ENCODE data around the gene SYT12. TPM values are rescaled to one million over a fixed set of nuclear protein-coding genes. Genes with fewer than 3 reads are reported as not detected.
"Not testable (repeated sequence)": the region's sequence is repeated elsewhere in the genome, so short reads cannot be mapped to it uniquely, and the experiment has no call there.

The SYT12 gene
- total RNA-seq, 1 donor from 2014 or later = 1.3 TPM

- no peak for DNase-seq
These were observed 26.2 kb upstream of the SYT12 start for GRCh38 chr11:66996609-66997273.

GRCh38 chr11:66999555-66999954 is 23.4 kb upstream of the SYT12 start:
- no peak for DNase-seq

DNA sequence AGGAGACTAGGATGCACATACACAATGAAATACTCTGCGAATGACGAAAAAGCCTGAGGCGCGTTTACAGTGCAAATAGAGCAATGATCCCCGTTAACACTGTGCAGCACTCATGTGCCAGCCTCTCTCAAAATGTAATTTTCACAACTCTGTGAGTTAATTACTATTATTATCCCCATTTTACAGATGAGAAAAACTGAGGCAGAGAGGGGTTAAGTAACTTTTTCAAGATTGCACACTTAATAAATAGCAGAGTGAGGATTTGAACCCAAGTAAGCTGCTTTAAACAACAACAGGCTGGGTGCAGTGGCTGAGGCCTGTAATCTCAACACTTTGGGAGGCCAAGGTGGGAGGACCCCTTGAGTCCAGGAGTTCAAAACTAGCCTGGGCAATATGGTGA is 21.6 kb upstream of the SYT12 start:
- no peak for DNase-seq

DNA sequence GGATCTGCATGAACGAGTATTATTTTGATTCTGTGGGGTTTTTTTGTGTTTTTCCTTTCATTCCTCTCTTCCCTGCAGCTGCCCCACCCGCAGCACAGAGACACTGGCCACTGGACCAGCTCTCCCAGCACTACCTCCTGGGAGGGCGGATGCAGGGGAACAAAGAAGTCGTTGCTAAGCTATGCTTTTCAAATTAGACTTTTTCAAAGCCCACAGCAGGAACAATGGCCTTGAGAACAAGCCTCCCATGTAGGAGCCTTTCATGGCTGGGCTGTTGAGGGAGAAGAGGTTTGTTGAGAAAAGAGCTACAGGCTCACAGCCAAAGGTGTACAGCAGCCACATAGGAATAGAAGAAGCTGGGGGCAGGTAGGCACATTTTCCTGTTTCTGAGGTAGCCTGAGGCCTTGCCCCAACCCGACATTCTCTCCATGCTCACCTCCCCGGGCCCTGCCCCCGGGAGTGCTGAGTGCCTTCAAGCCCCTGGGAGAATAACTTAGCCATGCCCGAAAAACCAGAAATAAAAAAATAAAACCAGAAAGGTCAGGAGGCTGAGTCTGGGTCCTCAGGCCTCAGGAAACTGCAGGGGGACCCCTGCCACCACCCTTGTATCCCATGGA is 20.5 kb upstream of the SYT12 start:
- no peak for DNase-seq

- DNase-seq = no peak
These were observed 20.0 kb upstream of the SYT12 start for GRCh38 chr11:67002921-67003411.

GRCh38 chr11:67005200-67005599 is 17.7 kb upstream of the SYT12 start:
- not testable (repeated sequence) for DNase-seq

DNA sequence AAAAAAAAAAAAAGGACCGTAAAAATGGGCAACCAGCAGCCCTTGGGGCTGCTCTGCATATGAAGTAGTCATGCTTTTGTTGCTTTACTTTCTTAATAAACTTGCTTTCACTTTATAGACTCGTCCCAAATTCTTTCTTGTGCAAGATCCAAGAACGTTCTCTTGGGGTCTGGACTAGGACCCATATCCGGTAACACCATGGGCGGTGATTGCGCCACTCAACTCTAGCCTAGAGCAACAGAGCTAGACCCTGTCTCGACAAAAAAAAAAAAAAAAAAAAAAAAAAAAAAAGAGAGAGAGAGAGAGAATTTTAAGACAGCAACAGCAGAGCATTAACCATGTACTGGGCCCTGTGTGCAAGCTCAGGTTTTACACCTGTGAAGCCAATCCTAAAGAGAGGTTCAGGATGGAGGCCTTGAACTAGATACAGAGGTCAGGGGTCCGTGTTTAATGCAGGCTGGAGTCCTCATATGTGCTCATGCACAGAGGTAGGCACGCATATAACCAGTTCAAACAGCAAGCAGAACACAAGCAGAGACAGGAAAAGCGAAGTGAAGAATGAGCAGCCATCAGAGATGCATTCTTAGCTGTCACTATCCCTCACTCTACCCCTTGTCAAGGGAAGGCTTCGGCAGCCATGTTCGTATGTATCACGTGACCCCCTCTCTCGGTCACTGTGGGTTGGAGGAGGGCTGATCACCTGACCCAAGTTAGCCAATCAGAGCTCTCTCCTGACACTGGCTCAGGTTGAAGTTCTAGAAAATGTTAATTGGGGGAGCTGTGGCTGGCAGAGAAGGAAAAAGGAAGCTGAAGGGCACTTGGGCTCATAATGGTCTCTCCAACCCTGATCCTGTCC is 16.7 kb upstream of the SYT12 start:
- no peak for DNase-seq

DNA sequence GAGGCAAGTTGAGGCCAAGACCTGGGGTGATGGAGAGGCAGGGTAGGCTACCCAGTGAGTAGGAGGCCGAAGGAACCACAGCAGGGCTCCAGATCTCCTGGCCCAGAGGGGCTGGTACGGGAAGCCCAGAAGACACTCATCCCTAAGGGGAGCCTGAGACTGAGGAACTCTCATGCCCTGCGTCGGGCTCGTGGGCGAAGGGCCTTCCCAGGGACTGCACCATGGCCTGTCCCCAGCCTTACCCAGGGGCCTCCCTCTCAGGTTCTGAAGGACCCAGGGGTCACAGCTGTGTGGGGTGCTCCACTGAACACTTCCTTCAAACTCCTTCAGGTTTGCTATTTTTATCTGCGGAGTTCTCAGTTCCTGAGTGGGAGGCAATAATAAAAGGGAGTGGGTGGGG is 15.8 kb upstream of the SYT12 start:
- no peak for DNase-seq

DNA sequence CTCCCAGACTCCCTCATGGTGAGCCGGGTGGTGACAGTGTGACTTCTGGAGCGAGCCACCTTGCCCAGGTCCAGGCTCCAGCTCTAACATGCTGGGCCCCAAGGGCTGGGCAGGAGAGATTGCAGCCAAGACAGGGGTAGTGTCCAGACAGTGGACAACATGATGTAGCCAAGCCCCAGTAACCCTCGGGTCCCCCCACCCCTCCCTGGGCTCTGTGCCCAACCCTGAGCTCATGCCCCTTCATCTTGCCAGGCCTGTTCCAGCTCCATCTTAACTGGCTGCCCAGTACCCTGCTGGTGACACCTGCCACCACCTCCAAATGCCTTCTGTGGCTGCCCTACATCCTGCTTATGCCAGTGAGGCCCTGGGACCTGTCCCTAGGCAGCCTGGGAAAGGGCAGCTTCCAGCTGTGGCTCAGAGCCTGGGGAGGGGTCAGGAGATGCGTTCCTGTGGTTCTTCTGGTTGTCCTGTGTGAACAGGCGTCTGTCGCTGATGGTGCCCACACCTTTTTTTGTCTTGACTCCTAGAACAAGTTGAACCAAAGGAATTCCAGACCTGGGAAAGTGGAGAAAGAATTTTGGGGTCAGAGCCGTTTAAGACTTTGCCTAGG is 12.5 kb upstream of the SYT12 start:
- no peak for DNase-seq

DNA sequence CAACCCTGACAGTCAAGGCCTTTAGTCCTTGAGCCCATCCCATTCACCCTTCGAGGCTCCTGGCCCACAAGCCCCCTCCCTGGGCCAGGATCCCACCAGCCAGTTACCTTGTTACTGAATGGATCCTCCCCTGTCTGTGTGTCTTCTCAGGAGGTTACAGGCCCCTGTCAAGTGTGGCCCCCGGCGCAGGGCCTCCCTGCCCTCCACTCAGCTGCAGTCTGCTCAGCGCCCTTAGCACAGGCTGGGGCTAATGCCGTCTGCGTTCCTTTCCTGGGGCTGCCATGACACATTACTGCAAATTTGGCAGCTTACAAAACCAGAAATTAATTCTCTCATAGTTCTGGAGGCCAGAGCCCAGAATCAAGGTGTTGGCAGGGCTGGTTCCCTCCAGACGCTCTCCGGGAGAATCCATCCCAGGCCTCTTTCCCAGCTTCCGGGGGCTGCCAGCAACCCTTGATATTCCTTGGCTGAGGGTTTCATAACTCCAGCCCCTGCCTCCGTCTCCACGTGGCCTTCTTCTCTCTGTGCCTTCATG is 9.4 kb upstream of the SYT12 start:
- no peak for DNase-seq

DNA sequence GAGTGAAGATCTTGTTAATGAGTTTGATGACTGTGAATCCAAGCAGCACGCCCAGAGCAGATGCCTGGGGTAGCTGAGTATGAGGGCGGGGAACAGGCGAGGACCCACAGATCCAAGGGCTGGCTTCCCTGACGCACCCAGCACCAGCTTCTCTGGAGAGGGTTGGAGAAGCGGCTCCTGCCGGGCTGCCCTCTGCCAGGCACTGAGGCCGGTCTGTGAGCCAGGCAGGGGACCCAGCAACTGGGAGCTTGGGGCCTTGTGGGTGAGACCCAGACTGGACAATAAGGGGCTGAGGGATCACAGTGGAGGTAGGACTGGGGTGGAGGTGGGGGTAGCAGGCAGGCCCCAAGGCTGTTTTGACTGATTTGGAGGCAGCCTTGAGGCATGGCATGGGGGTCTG is 8.6 kb upstream of the SYT12 start:
- DNase-seq = no peak

DNA sequence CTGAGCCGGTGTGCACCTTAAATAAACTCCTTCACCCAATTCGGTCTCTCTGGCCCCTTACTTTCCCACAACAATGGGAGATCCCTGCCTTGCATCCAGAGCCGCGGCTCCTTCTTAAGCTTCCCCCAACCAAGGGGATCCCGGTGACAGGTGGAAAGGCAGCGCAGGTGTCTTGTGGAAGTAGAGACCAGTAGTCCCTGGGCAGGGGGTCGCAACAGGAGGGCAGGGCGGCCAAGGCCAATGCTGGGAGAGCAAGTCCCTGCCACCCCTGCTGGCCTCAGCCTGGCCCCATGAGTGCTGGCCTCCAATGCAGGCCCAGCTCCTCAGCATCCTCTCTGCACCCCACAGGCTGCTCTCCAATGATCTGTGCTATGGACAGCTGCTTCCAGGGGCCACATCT is 7.9 kb upstream of the SYT12 start:
- no peak for DNase-seq

- no peak for DNase-seq
These were observed 6.4 kb upstream of the SYT12 start for GRCh38 chr11:67016550-67016949.

- no peak for DNase-seq
These were observed 2.0 kb upstream of the SYT12 start for GRCh38 chr11:67020949-67021348.

GRCh38 chr11:67022341-67022933 is 497 bp upstream of the SYT12 start:
- DNase-seq = no peak

GRCh38 chr11:67023957-67024353 is 1.0 kb downstream of the SYT12 start:
- DNase-seq = no peak

GRCh38 chr11:67024410-67024809 is 1.5 kb downstream of the SYT12 start:
- DNase-seq = no peak

GRCh38 chr11:67024966-67025365 is 2.0 kb downstream of the SYT12 start:
- DNase-seq = no peak

DNA sequence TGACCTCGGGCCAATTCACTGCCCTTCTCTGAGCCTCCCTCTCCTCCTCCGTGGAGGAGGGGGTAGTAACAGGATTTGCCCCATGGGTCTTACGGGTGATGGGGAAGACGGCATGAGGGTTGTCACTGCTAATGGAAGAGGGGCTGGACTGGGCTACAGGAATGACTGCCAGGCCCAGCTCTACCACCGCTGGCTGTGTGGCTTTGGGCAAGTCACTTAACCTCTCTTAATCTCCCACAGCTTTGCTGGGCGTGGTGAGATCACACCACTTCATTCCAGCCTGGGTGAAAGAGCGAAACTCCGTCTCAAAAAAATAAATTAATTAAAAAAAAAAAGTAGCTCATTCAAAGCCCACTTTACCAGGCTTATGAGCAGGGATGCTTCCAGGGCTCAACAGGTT is 2.8 kb downstream of the SYT12 start:
- DNase-seq = no peak

DNA sequence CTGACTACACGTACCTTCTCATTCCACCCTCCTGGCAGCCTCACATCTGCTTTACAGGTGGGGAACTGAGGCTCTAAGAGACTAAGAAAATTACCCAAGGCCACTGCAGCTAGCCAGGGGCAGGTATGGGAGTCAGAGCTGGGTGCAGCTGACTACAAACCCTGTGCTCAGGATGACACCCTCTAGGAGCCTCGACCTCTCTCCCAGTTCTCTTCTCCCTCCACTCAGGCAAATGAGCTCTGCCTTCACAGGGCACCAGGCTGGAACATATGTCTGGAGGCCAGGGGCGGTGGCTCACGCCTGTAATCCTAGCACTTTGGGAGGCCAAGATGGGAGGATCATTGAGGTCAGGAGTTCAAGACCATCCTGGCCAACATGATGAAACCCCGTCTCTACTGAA is 4.0 kb downstream of the SYT12 start:
- DNase-seq = no peak

DNA sequence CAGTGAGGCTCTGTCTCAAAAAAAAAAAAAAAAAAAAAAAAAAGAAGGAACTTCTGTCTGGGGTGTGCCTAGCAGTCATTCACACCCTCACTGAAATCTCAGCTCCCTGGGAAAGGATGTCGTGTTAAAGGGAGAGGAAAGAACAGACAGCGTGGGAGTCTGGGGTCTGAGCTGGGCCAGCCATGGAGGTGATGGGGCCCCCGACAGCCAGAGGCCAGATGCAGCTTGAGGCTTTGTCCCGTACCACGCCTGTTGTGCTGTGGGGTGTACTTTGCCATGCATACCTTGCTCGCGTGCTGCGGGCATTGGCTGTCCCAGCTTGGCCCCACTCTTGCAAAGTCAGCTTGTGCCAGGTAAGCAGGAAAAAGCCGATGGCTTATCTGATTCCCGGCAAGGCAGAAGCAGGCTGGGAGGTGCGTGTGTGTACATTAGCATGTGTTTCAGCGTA is 4.6 kb downstream of the SYT12 start:
- no peak for DNase-seq

GRCh38 chr11:67027943-67028542 is 5.1 kb downstream of the SYT12 start:
- no peak for DNase-seq
